HG03442 (cell line): ENCODE results near the gene VAMP4.
"Not testable (repeated sequence)": the region's sequence is repeated elsewhere in the genome, so short reads cannot be mapped to it uniquely, and the experiment has no call there.

Experiments
- ATAC-seq: cut with Tn5 transposase; IDR thresholded peaks from one replicate; pipeline ENCODE4 v1.9.1; 2021; ENCODE audit warnings: mild to moderate bottlenecking, moderate library complexity; ENCODE audit not compliant: unreplicated experiment

Gene VAMP4

DNA sequence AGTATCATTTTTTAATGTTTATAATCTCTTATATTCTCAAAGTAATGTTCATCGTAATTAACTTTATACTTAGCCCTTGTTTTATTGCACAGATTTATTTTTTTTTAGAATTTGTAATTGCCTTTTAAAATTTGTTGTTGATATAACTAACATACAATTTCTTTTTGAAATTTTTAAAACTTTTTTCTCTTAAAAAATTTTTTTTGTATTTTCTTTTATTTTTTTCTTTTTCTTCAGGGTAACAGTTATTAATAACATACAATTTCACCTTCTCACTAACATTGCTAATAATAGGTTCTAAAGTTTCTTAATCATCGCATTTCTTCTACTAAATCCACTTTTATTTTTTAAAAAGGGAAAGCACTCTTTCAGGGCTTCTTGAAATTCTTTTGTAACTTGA is 11.3 kb upstream of the VAMP4 start:
- ATAC-seq: no peak

DNA sequence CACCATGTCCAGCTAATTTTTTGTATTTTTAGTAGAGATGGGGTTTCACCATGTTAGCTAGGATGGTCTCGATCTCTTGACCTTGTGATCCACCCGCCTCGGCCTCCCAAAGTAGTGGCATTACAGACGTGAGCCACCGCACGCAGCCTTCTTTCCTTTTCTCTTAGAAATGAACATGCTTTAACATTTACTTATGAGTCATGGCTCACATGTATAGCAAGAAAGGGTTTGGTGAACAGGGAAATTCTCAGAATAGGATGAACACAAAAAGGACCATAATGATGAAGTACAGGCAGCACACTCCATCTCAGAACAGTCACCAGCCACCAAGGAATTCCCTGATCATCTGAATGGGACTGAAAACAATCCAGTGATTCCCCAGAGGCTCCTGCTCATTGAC is 9.4 kb upstream of the VAMP4 start:
- ATAC-seq: no peak

DNA sequence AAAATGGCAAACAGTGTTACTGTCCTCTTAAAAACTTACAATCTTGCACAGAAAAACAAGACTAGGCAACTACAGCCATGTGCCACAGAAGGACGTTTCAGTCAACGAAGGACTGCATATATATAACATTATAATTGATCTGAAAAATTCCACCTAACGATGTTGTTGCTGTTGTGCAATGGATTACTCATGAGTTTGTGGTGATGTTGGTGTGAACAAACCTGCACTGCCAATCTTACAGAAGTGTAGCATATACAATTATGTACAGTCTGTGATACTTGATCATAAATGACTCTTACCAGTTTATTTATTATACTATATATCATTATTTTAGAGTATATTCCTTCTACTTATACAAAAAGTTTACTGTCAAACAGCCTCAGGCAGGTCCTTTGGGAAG is 6.8 kb upstream of the VAMP4 start:
- ATAC-seq: no peak

DNA sequence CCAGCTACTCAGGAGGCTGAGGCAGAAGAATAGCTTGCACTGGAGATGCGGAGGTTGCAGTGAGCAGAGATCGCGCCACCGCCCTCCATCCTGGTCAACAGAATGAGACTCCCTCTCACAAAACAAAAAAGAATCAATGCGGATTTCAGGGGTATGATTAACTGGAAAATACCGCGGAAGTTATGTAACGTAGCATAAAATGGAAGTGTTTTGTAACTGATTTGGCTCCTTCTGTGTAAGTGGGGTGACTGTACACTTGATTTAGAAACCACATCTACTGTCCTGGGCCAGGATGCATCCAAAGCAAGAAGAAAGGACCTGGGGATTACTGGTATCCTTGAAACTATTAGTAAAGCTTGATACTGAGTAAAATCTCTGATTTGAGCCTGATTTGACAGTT is 3.1 kb upstream of the VAMP4 start:
- no peak for ATAC-seq

DNA sequence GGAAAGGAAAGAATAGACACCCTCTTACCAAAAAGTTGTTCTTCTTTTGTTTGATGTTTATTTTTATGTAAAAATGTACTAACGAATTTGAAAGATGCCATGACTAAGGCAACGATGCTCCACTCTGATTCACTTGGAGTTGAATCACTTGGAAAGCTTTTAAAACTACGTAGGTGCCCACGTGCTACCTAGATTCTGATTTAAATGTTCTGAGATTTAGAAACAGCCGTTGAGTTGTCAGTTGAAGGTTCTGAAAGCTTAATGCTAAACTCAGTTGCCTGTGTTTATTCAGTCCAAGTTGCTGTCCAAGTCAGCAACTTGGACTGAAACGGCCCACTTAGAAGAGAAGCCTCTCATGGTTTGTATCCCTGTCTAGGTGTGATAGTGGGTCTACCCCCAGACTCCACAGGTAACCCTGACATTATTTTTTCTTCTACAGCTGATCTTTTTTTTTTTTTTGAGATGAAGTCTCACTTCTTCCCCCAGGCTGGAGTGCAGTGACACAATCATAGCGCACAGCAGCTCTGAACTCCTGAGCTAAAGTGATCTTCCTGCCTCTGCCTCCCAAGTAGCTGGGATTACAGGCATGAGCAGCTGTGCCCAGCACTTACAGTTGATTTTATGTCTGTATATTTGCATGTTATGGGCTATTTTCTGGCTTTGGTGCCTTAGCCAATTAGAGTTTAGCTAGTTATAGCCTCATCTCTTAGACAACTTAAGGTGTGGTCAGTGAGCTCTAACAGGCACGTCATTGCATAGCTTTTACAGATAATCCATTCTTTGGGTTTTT is 1.4 kb upstream of the VAMP4 start:
- no peak for ATAC-seq

DNA sequence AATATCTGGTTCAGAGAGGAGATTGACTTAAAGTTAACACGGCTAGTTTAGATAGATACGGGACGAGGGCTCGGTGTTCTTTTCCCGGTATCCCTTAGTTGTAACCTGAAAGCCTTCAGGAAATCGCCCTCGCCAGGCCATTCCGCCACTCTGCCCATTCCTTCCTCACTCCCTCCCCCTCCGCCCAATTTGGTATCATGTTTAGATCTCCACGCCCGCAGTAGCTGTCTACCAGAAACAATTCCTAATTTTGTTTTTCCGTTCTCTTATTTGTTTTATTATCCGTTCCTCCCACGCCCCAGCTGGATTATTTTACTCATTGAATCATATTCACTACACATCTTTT is 685 bp upstream of the VAMP4 start:
- peak; percentile 1 for ATAC-seq

DNA sequence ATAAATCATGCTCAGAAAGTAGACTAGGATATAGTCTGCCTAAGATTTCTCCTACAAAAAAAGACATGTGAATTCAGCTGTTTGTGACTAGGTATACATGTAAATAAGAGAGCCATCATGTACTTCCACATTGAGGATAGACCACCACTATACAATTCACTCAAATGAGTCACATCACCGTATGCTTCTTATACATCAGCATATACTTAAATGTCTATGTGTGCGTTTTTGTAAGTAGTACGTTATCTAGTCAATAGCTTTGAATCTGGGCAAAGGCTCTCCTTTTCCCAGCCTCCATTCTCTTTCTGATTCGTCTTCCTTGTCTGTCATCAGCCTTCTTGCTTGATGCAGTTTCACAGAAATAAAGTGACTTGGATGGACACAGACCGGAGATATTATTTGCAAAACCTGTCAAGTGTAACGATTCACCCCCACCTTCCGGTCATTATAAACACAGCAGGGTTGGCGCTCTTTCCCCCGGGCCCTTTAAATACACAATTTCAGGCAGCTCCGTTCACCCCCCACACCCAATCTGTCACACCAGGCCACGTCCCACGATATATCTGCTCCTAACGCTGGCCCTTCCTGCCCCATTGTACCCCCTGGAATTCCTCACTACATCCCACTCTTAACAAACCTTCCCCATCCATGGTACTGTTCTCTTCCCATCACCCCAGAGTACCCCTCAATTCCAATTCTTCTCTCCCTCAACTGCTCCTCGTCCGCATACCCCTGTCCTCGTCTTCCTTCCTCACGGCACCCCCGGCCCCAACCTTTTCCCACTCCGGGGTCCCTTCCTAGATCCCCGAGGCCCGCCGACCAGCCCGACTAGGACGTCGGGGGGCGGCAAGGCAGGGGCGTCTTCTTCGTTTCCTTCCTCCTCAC is 636 bp downstream of the VAMP4 start:
- peak; percentile 23 for ATAC-seq

DNA sequence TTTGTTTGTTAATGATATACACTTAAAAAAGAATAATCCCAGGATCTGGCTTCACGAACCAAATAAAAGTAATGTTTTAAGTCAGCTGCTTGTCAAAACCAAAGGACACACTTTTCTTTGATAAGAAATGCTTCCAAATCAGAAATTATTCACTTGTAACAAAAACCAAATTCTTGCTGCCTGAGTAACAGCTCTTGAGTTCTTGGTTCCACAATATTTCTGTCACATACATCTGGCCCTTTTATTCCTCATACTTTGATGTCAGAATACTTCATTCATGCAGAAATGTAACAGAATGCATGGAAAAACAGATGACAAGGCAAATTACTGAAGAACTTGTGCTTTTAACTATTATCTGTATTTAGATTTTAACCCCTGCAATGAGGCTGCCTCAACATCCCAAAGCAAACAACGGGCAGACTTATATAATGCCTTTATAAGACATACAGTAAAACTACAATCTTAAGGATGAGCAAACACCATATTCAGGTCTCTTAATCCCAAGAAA is 1.5 kb downstream of the VAMP4 start:
- ATAC-seq: no peak

DNA sequence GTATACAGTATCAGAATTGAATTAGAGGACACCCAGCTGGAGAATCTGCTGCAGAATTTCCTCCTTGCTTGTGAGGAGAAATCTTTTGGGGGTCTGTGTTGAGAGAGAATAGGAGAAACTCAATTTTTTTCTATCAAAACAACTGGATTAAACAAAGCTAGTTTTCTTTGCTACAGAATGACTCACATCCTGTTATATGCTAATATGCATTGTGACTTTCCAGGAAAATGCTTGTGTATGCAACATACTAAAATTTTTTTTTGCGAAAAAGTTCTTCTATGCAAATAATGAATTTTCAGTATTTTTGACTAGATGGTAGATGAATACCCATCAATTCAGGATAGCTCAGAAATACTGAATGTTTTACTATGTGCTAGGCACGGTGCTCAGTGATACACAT is 2.2 kb downstream of the VAMP4 start:
- no peak for ATAC-seq

DNA sequence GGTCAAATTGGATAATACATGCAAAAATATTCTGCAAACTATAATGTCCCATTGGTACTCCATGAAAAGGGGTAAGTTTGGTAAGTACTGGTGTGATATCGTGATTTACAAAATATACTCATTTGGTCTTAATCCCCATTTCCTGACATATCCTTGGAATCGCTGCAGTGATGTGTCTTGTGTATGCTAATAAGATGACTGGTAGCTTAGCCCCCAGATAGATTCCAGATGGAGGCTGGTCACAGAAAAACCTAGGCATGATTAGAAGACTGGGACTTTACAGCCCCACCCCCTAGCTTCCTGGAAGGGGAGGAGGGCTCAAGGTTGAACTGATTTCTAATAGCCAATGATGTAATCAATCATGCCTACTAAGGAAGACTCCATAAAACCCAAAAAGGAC is 3.0 kb downstream of the VAMP4 start:
- no peak for ATAC-seq

DNA sequence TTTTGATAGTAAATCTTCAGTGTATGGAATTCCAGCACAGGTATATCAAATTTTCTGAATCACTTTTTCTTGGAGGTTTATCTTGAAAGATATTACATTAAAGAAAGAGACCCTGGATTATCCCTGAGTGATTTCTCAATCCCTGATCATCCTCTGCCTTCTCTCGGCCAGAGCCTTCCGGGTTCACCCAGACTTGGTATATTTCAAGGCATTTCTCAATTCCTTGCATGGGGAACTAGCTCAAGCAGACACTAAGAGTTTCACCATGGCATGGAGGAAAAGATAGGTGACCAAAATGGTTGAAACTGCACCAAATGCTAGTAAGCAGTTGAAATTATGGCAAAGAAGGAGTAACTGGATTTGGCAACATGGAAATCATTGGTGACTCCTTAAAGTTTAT is 5.7 kb downstream of the VAMP4 start:
- ATAC-seq: no peak

DNA sequence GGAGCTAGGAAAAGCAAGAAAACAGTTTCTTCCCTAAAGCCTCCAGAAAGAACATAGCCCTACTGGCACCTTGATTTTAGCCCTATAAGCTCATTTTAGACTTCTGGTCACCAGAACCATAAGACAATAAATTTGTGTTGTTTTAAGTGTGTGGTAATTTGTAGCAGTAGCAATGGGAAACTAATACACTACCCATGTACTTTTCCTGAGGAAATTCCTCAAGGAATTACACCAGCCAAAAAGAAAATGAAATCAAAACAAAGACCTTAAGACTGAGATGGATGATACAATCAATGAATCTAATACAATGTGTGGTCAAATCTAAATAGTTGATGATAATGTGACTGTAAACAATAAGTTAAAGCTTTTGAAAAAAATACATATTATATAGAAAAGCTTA is 11.8 kb downstream of the VAMP4 start:
- no peak for ATAC-seq

DNA sequence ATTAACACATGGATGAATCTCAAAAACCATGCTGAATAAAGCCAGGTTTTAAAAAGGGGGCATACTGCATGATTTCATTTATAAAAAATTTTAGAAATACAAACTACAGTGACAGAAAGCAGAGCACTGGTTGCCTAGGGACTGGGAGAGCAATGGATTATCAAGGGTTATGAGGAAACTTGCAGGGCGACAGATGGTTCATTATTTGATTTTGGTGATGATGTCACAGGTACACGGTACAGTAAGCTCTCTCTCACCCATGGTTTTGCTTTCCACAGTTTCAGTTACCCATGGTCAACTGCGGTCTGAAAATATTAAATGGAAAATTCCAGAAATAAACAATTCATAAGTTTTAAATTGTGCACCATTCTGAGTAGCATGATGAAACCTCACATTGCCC is 14.1 kb downstream of the VAMP4 start:
- ATAC-seq: no peak

DNA sequence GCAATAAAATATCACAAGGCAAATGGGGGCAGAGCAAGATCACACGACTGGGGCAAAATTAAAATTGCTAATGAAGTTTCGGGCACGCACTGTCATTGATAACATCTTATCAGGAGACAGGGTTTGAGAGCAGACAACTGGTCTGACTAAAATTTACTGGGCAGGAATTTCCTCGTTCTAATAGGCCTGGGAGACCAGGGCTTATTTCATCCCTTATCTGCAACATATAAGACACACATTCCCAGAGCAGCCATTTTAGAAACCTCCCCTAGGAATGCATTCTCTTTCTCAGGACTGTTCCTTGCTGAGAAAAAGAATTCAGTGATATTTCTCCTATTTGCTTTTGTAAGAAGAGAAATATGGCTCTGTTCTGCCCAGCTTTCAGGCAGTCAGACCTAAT is 18.7 kb downstream of the VAMP4 start:
- not testable (repeated sequence) for ATAC-seq

DNA sequence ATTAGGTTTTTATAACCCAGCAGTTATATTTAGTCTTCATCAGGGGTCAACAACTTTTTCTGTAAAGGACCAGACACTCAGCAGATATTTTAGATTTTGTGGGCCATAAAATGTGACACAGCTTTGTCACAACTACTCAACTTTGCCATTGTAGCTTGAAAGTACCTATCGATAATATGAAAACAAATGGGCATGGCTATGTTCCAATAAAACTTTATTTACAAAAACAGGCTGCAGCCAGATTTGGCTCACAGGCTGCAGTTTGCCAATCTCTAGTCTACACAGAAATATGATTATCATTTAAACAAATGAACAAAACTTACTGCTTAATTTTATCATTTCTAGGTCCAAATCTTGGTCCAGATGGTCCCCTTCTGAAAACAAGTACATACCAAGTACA is 23.0 kb downstream of the VAMP4 start:
- ATAC-seq: no peak

DNA sequence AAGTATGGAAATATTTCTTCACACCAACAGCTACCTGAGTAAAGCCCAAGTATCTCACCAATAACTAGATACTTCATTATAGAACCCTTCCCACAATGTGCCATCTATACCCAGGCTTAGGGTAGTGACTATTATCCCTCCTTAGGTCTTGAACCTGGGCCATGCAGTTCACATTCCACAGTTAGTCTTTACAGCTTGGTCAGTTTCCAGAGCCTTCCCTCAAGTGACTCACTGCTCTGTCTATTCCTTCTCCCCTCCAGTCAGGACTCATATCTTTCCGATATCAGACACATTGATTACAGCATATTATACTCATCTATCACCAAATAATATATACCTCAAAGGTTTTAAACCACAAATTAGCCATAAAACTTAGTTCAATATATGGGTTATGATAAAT is 23.6 kb downstream of the VAMP4 start:
- no peak for ATAC-seq

DNA sequence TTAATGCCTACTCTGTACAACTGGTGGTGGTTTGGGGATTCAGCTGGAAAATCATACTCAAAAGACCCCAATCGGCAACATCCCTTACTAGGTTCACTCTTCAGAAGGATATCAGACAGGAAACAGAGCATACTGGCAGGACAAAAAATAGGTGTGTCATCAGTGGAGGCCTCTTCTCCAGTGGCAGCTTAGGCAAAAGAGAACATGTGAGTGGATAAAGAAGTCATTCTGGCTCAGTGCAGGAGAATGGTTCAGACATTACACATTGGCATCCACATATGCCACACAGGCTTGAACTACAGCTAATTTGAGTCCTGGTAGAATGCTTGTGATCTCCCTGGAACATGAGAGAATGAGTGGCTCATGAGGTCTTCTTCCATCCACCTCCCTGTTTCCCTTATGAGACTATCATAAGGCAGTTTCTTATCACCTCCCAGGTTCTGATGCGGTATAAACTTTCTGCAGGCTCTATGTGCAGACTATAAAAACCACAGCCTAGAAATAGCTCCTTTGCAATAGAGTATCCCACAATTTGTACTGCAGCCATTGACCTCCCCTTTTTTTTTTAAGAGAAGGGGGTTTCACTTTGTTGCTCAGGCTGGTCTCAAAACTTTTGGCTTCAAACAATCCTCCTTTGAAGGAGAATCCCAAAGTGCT is 24.7 kb downstream of the VAMP4 start:
- ATAC-seq: no peak

DNA sequence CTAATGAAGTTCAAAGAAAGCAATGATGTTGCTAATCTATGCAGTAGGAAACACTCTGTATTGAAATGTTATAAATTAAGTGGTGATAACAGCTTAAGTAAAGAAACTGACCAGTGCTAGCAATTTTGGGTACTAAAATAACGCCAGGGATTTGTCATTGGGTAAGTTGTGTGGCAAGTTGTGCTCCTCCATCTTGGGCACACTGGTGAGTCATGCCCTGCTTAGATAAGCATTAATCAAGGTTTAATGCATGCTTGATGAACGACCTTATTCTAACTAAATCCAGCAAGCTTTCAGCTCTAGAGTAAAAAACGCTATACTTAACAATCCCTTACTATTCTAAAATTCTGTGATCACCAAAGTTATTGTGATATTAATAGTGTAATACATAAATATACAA is 25.2 kb downstream of the VAMP4 start:
- no peak for ATAC-seq

DNA sequence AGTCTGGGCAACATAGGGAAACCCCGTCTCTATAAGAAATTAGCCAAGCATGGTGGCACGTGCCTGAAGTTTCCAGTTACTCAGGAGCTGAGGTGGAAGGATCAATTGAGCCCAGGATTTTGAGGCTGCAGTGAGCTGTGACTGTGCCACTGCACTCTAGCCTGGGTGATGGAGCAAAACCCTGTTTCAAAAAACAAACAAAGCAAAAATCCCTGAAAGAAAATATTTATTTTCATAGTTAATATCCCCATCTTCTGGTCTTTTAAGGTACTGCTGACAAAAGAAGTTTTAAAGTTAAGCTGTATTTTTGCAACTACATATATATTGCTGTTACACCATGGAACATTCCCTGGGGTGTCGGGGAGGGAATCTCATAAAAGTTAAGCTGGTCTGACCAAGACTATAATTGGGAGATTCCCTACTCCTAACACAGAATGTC is 26.0 kb downstream of the VAMP4 start:
- ATAC-seq: no peak

DNA sequence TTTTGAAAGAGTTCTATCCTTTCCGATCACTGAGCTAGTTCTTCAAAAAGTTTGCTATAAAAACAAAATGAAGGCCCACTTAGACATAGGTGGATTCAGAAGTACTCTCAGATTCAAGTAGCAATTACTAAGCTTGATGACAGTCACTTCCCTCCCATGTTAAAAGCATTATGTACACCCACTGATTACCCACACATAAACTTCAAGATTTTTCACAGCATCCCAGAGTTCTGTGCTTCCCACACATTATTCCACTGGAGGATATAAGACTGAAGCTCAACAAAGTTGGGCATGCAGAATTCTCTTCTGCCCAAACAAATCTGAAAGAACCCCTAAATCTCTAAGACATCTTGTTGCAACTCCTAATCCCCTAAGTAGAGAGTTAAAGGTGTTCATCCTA is 29.5 kb downstream of the VAMP4 start:
- ATAC-seq: no peak

DNA sequence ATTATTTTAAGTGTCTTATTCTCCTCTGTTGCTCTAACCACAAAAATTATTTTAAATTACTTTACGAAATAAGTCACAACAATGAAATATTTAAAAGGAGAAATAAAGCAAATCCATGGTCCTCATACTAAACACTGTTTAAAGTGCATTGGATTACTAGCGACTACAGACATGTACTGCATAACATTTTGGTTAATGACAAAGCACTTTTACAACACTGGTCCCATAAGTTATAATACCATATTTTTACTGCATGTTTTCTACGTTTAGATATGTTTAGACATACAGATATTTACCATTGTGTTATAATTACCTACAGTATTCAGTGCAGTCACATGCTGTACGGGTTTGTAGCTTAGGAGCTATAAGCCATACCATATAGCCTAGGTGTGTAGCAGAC is 30.2 kb downstream of the VAMP4 start:
- ATAC-seq: no peak

DNA sequence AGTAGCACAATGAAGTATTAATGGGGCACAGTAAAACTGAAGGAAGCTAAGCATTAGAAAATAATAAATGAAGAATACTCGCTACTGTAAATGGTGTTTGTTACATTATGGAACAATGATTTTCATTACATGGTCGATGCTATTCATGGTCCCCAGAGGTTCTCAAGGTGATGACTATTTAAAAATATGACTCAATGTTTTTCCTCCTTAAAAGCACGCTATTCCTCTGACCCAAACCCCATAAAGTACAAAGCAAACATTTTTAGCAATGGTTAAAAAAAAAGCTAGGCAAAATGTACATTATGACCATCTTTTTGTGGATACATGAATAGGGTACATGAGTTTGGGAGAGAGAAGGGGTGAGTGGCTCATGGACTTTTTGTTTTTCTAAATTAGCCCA is 34.3 kb downstream of the VAMP4 start:
- no peak for ATAC-seq
